B cell (primary cell): ENCODE data around the gene DDHD1. TPM values are rescaled to one million over a fixed set of nuclear protein-coding genes. Genes with fewer than 3 reads are reported as not detected.
"Not testable (repeated sequence)": the region's sequence is repeated elsewhere in the genome, so short reads cannot be mapped to it uniquely, and the experiment has no call there.

Source experiments
- ATAC-seq: fragments of 200-7000 bp; cut with Tn5 transposase; one replicate; pipeline ENCODE4 v1.10.0; 2021; ENCODE audit warnings: low read depth, mild to moderate bottlenecking, moderate number of reproducible peaks, moderate library complexity
- CTCF ChIA-PET: fragments of 350-600 bp; sonication (Branson Sonifier 250); formaldehyde crosslinking; loops from one replicate; lab custom pipeline; 2021; ENCODE audit warnings: antibody characterized with exemption, inconsistent platforms; lab: Charles Lee
- POLR2A ChIA-PET: fragments of 350-600 bp; sonication (Branson Sonifier 250); formaldehyde crosslinking; loops from one replicate; lab custom pipeline; 2021; ENCODE audit warnings: antibody characterized with exemption; lab: Charles Lee
- DNase-seq: peaks from one replicate; pipeline ENCODE4 v3.0.0; 2013
- H2AFZ ChIP-seq: 2 replicates; pipeline ENCODE4 v1.6.1; 2012; ENCODE audit warnings: mild to moderate bottlenecking, low read depth, low read length; ENCODE audit not compliant: insufficient read depth, poor library complexity, severe bottlenecking
- H3K27ac ChIP-seq, 2 donors: 1 replicate in 1 of 2; 2 replicates in 1 of 2; pipeline ENCODE4 v1.5.1; 2012 to 2013; ENCODE audit warnings: low read length in 2 of 2, mild to moderate bottlenecking in 2 of 2, moderate library complexity in 1 of 2
- H3K27me3 ChIP-seq, 4 experiments: fragments of 200-600 bp in 1 of 4; sonication (generic) in 1 of 4; replicated peaks in 1 of 4; 1 replicate in 2 of 4; 2 replicates in 2 of 4; pipeline versions ENCODE4 v1.6.1 to v1.7.0; 2013 to 2016; ENCODE audit warnings: low read length in 3 of 4, mild to moderate bottlenecking in 2 of 4, mixed read lengths in 1 of 4, moderate library complexity in 1 of 4; ENCODE audit not compliant: insufficient read depth in 4 of 4, control insufficient read depth in 3 of 4; ENCODE audit errors: control extremely low read depth in 1 of 4
- H3K36me3 ChIP-seq, 2 experiments: replicated peaks in 1 of 2; 1 replicate in 1 of 2; 2 replicates in 1 of 2; pipeline versions ENCODE4 v1.6.1 to v1.7.1; 2013; ENCODE audit warnings: low read length in 1 of 2; ENCODE audit not compliant: insufficient read depth in 2 of 2, control insufficient read depth in 1 of 2; ENCODE audit errors: control extremely low read depth in 1 of 2, extremely low read depth in 1 of 2
- H3K4me1 ChIP-seq, 2 donors: fragments of 200-600 bp in 1 of 2; sonication (generic) in 1 of 2; 1 replicate in 1 of 2; 2 replicates in 1 of 2; pipeline versions ENCODE4 v1.5.1 to v1.6.1; 2013 to 2017; ENCODE audit warnings: low read length in 2 of 2; ENCODE audit not compliant: control insufficient read depth in 2 of 2, insufficient read depth in 2 of 2
- H3K4me2 ChIP-seq: replicated peaks from 2 replicates; pipeline ENCODE3; 2012; ENCODE audit warnings: mild to moderate bottlenecking, low read depth, low read length; ENCODE audit not compliant: poor library complexity, severe bottlenecking
- H3K4me3 ChIP-seq, 5 experiments: fragments of 200-600 bp in 1 of 5; sonication (generic) in 1 of 5; 1 replicate in 3 of 5; 2 replicates in 2 of 5; pipeline versions ENCODE4 v1.5.1 to v1.7.0; 2011 to 2016; ENCODE audit warnings: low read length in 4 of 5, mild to moderate bottlenecking in 4 of 5, low read depth in 2 of 5, control low read depth in 1 of 5, moderate library complexity in 1 of 5; ENCODE audit not compliant: insufficient read depth in 1 of 5; ENCODE audit errors: control extremely low read depth in 1 of 5, extremely low read depth in 1 of 5
- H3K79me2 ChIP-seq: fragments of 200-600 bp; sonication (generic); one replicate; pipeline ENCODE4 v1.6.0; 2016; ENCODE audit warnings: low read length; ENCODE audit not compliant: control insufficient read depth, insufficient read depth
- H3K9ac ChIP-seq: fragments of 200-600 bp; sonication (generic); 2 replicates; pipeline ENCODE4 v1.6.1; 2017; ENCODE audit warnings: mild to moderate bottlenecking, low read length, moderate library complexity
- H3K9me3 ChIP-seq, 3 donors: one replicate each; pipeline versions ENCODE4 v1.6.1 to v1.7.1; 2013; ENCODE audit warnings: low read length in 2 of 3; ENCODE audit not compliant: control insufficient read depth in 2 of 3, insufficient read depth in 1 of 3; ENCODE audit errors: control extremely low read depth in 1 of 3
- H4K20me1 ChIP-seq: 2 replicates; pipeline ENCODE4 v1.6.0; 2012; ENCODE audit warnings: mild to moderate bottlenecking, low read length; ENCODE audit not compliant: insufficient read depth, control insufficient read depth, poor library complexity, severe bottlenecking
- H3K27ac Mint-ChIP-seq: one replicate; pipeline ENCODE4 v1.8.0; 2021; ENCODE audit warnings: mixed read lengths
- H3K27me3 Mint-ChIP-seq: one replicate; pipeline ENCODE4 v1.8.0; 2021; ENCODE audit warnings: mixed read lengths
- H3K4me1 Mint-ChIP-seq: one replicate; pipeline ENCODE4 v1.8.0; 2021; ENCODE audit warnings: mixed read lengths
- H3K4me3 Mint-ChIP-seq: one replicate; pipeline ENCODE4 v1.8.0; 2021; ENCODE audit warnings: mixed read lengths
- H3K9me3 Mint-ChIP-seq: one replicate; pipeline ENCODE4 v1.8.0; 2022; ENCODE audit warnings: mixed read lengths; ENCODE audit not compliant: insufficient read depth
- EZH2 ChIP-seq: IDR thresholded peaks from 2 replicates; pipeline ENCODE4 v1.6.1; 2012; ENCODE audit warnings: borderline replicate concordance, low read depth, mild to moderate bottlenecking, moderate library complexity, low read length; ENCODE audit not compliant: insufficient read depth, poor library complexity, severe bottlenecking
- WGBS: methylation state at CpG from one replicate; pipeline ENCODE4 v1.1.5; 2013; ENCODE audit warnings: missing lambda C conversion rate; ENCODE audit not compliant: insufficient coverage; 5-methylcytosine and 5-hydroxymethylcytosine counted together
- intact Hi-C: fragments of 100-400 bp; cut with micrococcal nuclease; formaldehyde crosslinking; loops from one replicate; pipeline ENCODE4 v1.10.0; 2022
- polyA plus RNA-seq: library from polyadenylated mRNA; depleted of rRNA; stranded (reverse); fragments of >200 nt; gene quantifications from 2 replicates; pipeline ENCODE4 v1.2.3, GENCODE V29; 2012
- total RNA-seq, 2 donors: library from RNA; stranded (reverse); fragments of 120-200 nt in 1 of 2; gene quantifications; 1 replicate in 1 of 2; 2 replicates in 1 of 2; pipeline versions ENCODE4 v1.2.3 to v1.2.4, GENCODE V29; 2013 to 2022
- TF ChIP-seq, protein P1 (sequence below): fragments of 200-600 bp; IDR thresholded peaks from one replicate; pipeline ENCODE4 v1.8.0; 2022; ENCODE audit warnings: antibody characterized with exemption, mild to moderate bottlenecking

The DDHD1 gene
- total and polyA plus RNA-seq, 2 donors (not counting 1 experiment from before 2014, with no cell fraction given): 7.1 to 75.4 TPM

DNA sequence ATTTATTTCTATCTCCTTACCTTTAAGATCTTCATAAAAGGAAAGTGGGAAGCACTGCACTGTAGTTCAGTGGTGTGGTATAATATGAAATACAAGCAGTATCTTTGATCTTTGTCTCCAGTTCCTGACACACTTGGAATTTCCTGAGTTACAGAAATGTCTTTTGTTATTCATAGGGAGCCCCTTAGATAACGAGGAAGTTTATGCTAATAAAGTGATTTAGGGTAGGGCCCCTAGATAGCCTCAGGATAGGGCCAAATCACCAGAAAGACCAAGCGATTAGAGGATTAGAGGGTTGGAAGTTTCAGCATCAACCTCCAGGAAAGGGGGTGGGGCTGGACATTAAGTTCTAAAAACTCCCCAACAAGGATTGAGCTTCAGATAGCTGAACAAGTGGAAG, 29.9 kb upstream of the DDHD1 start:
- Mint-ChIP-seq H3K4me3 (no peak overlapping the region), H3K4me1 (no peaks in the 10 kb centered on the region), H3K27ac (no peak overlapping the region), H3K9me3 (no peaks in the 10 kb centered on the region), H3K27me3 (peaks cover 3% of the 10 kb centered on the region)
- intact Hi-C loops: no loop called here
- POLR2A ChIA-PET: no interaction called here
- ATAC-seq (no peak), DNase-seq (no peak)
- Histone ChIP-seq H3K9ac (no peak overlapping the region), H3K4me3 (no peak overlapping the region), H3K4me1 (no peaks in the 10 kb centered on the region), H3K27ac (no peak overlapping the region), H3K79me2 (no peaks in the 10 kb centered on the region), H3K9me3 (peaks cover 0 to 6% (median 0%) of the 10 kb centered on the region in 3 donors), H4K20me1 (no peaks in the 10 kb centered on the region), H3K27me3 (no peaks in the 10 kb centered on the region), H3K36me3 (no peaks in the 10 kb centered on the region), H2AFZ (no peak overlapping the region), H3K4me2 (no peak overlapping the region)
- WGBS: 70% methylated on average over 1 of the region's 2 CpGs
- CTCF ChIA-PET: no interaction called here
- TF ChIP-seq, protein P1, sequence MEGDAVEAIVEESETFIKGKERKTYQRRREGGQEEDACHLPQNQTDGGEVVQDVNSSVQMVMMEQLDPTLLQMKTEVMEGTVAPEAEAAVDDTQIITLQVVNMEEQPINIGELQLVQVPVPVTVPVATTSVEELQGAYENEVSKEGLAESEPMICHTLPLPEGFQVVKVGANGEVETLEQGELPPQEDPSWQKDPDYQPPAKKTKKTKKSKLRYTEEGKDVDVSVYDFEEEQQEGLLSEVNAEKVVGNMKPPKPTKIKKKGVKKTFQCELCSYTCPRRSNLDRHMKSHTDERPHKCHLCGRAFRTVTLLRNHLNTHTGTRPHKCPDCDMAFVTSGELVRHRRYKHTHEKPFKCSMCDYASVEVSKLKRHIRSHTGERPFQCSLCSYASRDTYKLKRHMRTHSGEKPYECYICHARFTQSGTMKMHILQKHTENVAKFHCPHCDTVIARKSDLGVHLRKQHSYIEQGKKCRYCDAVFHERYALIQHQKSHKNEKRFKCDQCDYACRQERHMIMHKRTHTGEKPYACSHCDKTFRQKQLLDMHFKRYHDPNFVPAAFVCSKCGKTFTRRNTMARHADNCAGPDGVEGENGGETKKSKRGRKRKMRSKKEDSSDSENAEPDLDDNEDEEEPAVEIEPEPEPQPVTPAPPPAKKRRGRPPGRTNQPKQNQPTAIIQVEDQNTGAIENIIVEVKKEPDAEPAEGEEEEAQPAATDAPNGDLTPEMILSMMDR: no peak
- no peak for TF ChIP-seq EZH2

DNA sequence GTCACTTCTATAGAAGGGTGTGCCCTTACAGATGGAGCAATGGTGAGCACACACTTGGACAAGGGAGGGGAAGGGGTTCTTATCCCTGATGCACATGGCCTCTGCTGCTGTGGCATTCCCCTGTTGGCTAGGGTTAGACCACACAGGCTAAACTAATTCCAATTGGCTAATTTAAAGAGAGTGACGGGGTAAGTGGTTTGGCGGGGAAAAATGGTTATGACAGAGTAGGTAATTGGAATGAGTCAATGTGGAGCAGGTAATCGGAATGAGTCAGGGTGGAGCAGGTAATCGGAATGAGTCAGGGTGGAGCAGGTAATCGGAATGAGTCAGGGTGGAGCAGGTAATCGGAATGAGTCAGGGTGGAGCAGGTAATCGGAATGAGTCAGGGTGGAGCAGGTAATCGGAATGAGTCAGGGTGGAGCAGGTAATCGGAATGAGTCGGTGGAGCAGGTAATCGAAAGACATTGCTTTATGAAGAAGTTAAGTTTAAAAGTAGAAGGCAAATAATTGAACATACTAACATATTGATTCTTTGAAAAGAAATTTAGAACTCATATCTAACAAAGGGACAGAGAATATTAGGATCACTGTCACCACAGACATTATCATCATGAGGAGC, 28.4 kb upstream of the DDHD1 start:
- intact Hi-C loops, H3K4me3 Mint-ChIP-seq, H3K9me3 Mint-ChIP-seq, DNase-seq, H3K27ac Mint-ChIP-seq, ATAC-seq, H2AFZ ChIP-seq, CTCF ChIA-PET, H3K4me3 ChIP-seq, H3K27ac ChIP-seq, POLR2A ChIA-PET, H3K9ac ChIP-seq, H3K79me2 ChIP-seq, H3K27me3 Mint-ChIP-seq, H3K4me1 ChIP-seq, H3K4me2 ChIP-seq, H4K20me1 ChIP-seq, H3K36me3 ChIP-seq, H3K4me1 Mint-ChIP-seq, H3K9me3 ChIP-seq, H3K27me3 ChIP-seq: not testable (repeated sequence)
- WGBS: 94% methylated on average over 3 of the region's 11 CpGs
